Erythroblast (primary cell): Measurements from ENCODE around the gene LRRC1.

Experiments used
- DNase-seq, 2 experiments: peaks; one replicate each; lab custom pipeline; 2025; lab: John Stamatoyannopoulos, UW
- GATA1 ChIP-seq: IDR thresholded peaks from 2 replicates; pipeline ENCODE4 v1.6.1; 2011; ENCODE audit warnings: low read depth, mild to moderate bottlenecking, control low read depth, low read length, moderate library complexity
- POLR2A ChIP-seq: IDR thresholded peaks from 2 replicates; pipeline ENCODE4 v1.6.1; 2011; ENCODE audit warnings: mild to moderate bottlenecking, low read length

Gene LRRC1

GRCh38 chr6:53815381-53816119, 20.7 kb downstream of the LRRC1 start:
- TF ChIP-seq GATA1 (no peak), POLR2A (no peak)
- no peak for DNase-seq

- no peak for TF ChIP-seq GATA1
- no peak for TF ChIP-seq POLR2A
- DNase-seq, result no peak
Observed at GRCh38 chr6:53818858-53819609, 24.2 kb downstream of the LRRC1 start.

DNA sequence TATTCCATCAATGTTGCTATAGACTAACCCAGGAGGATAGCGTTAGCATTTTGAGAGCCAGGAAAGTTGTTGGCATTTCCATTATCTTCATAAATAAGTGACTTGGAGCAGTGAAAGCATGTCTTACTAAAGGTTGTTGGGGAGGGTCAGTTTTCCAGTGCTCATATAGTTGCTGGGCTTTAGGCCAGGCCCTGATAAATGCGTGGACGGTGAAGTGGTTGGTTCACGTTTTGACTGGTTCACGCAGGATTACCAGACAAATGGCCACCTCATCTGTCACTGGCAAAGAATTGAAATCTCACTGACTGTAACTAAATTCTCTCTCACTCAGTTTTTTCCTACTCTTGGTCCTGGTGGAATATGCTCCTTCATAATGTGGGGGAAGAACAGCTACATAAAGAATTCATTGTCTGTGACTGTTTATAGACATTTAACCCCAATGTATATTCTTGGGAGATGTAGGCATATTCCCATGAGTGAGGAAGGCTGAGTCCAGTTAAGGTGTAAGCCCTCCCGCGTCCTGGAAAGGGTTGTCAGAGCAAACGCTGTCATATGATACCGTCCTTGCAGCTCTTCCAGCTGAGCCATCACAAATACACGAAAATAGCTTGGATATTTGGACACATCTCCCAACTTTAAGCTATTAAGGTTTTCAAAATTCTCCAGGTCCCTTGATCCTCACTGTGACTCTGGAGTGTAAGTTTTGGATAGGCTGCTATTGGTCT, 27.8 kb downstream of the LRRC1 start:
- DNase-seq, result no peak
- TF ChIP-seq POLR2A, result no peak
- TF ChIP-seq GATA1, result no peak

- DNase-seq, result no peak
- TF ChIP-seq POLR2A (no peak), GATA1 (no peak)
Observed at GRCh38 chr6:53824714-53825113, 29.9 kb downstream of the LRRC1 start.

GRCh38 chr6:53825532-53826321, 30.9 kb downstream of the LRRC1 start:
- no peak for DNase-seq
- TF ChIP-seq GATA1, result no peak
- TF ChIP-seq POLR2A, result no peak

GRCh38 chr6:53827531-53827930, 32.7 kb downstream of the LRRC1 start:
- TF ChIP-seq GATA1, result no peak
- no peak for TF ChIP-seq POLR2A
- no peak for DNase-seq

GRCh38 chr6:53828215-53828614, 33.4 kb downstream of the LRRC1 start:
- TF ChIP-seq POLR2A (no peak), GATA1 (no peak)
- DNase-seq, result no peak

- DNase-seq, result no peak
- no peak for TF ChIP-seq GATA1
- TF ChIP-seq POLR2A, result no peak
Observed at GRCh38 chr6:53828966-53829697, 34.3 kb downstream of the LRRC1 start.

- TF ChIP-seq POLR2A, result no peak
- no peak for TF ChIP-seq GATA1
- no peak for DNase-seq
Observed at GRCh38 chr6:53829698-53830221, 35.0 kb downstream of the LRRC1 start.

DNA sequence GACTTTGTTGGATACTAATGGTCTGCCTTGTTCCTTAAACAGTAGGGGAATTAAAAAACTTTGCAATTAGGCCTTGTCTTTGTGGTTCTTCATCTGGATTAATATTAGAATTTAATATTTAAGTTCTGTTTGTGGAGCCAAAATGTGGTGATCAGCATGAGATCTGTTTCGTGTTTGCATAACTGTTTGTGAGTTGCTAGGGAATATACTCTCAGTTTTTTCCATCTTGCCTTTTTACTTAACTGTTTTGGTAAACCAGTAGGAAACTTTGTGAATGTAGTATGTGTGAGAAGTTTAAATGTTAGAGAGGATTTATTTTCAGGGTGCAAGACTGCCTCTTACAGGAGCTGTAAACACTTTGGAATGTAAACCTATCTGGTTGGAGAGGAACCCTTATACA, 35.6 kb downstream of the LRRC1 start:
- DNase-seq, result no peak
- TF ChIP-seq GATA1 (no peak), POLR2A (no peak)

DNA sequence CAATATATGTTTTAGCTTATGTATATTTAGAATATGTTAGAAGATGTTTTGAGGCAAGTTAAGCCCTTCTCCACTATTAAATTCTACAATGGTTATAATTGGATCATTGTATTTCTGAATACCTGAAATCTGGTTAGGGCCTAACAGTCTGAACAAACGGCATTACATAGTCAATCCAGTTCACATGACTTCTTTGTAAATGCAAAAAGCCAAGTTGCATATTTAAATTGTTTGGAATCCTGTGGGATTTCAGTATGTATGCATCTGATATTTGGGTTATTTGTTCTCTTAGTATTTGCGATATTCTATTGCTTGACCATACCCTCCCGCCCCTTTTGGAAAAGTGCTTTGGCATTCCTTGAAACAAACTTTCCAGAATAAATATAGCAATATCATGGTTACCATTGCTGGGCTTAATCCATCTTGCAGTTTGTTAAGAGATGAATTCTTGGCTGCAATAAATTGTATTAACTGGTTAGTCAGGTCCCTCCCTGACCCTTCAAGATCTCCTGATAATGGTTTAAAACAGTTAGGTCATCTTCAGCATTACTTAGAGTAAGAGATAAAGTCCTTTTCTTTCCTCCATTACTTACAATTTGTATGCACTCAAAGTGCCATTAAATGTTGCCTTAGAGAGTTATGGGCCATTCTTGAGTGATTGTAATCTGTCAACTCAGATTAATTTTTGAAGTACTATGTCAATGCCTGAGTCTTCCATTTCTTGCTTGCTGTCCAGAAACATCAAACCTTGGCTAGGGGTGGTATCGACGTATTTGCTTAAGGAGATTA, 36.5 kb downstream of the LRRC1 start:
- DNase-seq, result no peak
- no peak for TF ChIP-seq GATA1
- TF ChIP-seq POLR2A, result no peak
